ENCODE data around the gene DEGS2.

DNA sequence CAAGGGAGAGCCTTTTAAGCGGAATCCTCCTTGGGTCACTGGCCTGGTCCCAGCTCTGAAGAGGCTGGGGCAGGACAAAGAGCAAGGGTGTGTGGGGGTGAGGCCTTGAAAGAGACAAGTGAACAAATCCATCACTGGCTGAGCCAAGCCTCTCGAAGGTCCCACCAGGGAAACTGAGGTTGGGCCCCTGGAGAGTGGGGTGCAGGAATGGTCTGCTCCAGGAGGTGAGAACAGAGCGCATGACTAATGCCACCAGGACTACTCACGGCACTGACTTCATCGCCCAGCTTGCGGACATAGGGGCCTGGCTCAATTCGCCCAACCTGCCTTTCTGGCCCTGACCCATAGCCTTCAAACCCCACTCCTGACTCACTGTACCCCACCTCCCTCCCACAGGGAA, 19.2 kb upstream of the DEGS2 start:
- TF ChIP-seq POLR2A (IDR thresholded peaks at IDR 0.05; ENCODE audit: low read depth, low read length) (no peak), POLR2AphosphoS5 (IDR thresholded peaks at IDR 0.05; ENCODE audit: low read depth, low read length) (no peak)

All from GM12892 (cell line).